H1 (cell line): ENCODE results near the gene CMTM2. TPM values are rescaled to one million over a fixed set of nuclear protein-coding genes. Genes with fewer than 3 reads are reported as not detected.

Source experiments
- ASH2L ChIP-seq: fragments of 200-600, 300-600 bp; sonication (generic); IDR thresholded peaks from one replicate; pipeline ENCODE4 v1.7.1; 2017; ENCODE audit warnings: low read length
- CBX5 ChIP-seq: fragments of 300-800, 300-1000 bp; sonication (generic); IDR thresholded peaks from 2 replicates; pipeline ENCODE4 v1.7.1; 2016; ENCODE audit warnings: antibody characterized with exemption, low read length, low read depth
- CREB1 ChIP-seq: IDR thresholded peaks from 2 replicates; pipeline ENCODE4 v1.6.1; 2012; ENCODE audit warnings: inconsistent platforms
- EGR1 ChIP-seq: IDR thresholded peaks from 2 replicates; pipeline ENCODE4 v1.6.1; 2011; ENCODE audit warnings: low read depth, low read length, borderline replicate concordance
- GABPA ChIP-seq: IDR thresholded peaks from 2 replicates; pipeline ENCODE4 v1.6.1; 2011; ENCODE audit warnings: mild to moderate bottlenecking, low read length, moderate library complexity, borderline replicate concordance; ENCODE audit not compliant: insufficient read depth
- HDAC2 ChIP-seq, 2 experiments: fragments of 300-600 bp in 1 of 2; sonication (generic) in 1 of 2; IDR thresholded peaks; 2 replicates each; pipeline ENCODE4 v1.6.1; 2011 to 2012; ENCODE audit warnings: low read depth in 2 of 2, low read length in 2 of 2, mild to moderate bottlenecking in 2 of 2, moderate library complexity in 2 of 2, borderline replicate concordance in 1 of 2, inconsistent platforms in 1 of 2
- HDAC6 ChIP-seq: IDR thresholded peaks from one replicate; pipeline ENCODE4 v1.7.1; 2012; ENCODE audit warnings: low read depth, mild to moderate bottlenecking, inconsistent platforms, low read length, moderate library complexity
- JUN ChIP-seq: IDR thresholded peaks from 2 replicates; pipeline ENCODE4 v1.6.1; 2011; ENCODE audit warnings: low read depth, mild to moderate bottlenecking, improper control_type of control experiment, low read length
- JUND ChIP-seq: IDR thresholded peaks from 2 replicates; pipeline ENCODE4 v1.6.1; 2011; ENCODE audit warnings: mild to moderate bottlenecking, improper control_type of control experiment, low read length
- KDM5A ChIP-seq: fragments of 200-600 bp; IDR thresholded peaks from 2 replicates; pipeline ENCODE4 v1.7.1; 2012; ENCODE audit warnings: mild to moderate bottlenecking, low read length, inconsistent platforms, mixed read lengths
- NANOG ChIP-seq: IDR thresholded peaks from 2 replicates; pipeline ENCODE4 v1.6.1; 2011; ENCODE audit warnings: low read length, low read depth, mild to moderate bottlenecking, inconsistent platforms; ENCODE audit not compliant: insufficient read depth, poor library complexity, severe bottlenecking
- PHF8 ChIP-seq: fragments of 200-600 bp; sonication (generic); conservative IDR thresholded peaks from 2 replicates; pipeline ENCODE4 v1.7.1; 2012; ENCODE audit warnings: low read depth, mild to moderate bottlenecking, inconsistent platforms, low read length, moderate library complexity
- POU5F1 ChIP-seq: IDR thresholded peaks from 2 replicates; pipeline ENCODE4 v1.6.1; 2011; ENCODE audit warnings: low read depth, mild to moderate bottlenecking, low read length, moderate library complexity
- SIN3A ChIP-seq, 2 experiments: IDR thresholded peaks in 1 of 2; conservative IDR thresholded peaks in 1 of 2; 2 replicates each; pipeline ENCODE4 v1.6.1; 2011 to 2012; ENCODE audit warnings: low read length in 2 of 2, improper control_type of control experiment in 1 of 2, low read depth in 1 of 2, mild to moderate bottlenecking in 1 of 2
- SIX5 ChIP-seq: IDR thresholded peaks from 2 replicates; pipeline ENCODE4 v1.6.1; 2011; ENCODE audit warnings: mild to moderate bottlenecking, low read depth, low read length
- SP1 ChIP-seq: IDR thresholded peaks from 2 replicates; pipeline ENCODE4 v1.6.1; 2011; ENCODE audit warnings: low read depth, low read length
- SUZ12 ChIP-seq: fragments of 200-600 bp; sonication (generic); IDR thresholded peaks from 2 replicates; pipeline ENCODE4 v1.6.1; 2012; ENCODE audit warnings: mild to moderate bottlenecking, inconsistent platforms, low read length, moderate library complexity, mixed read lengths
- TAF7 ChIP-seq: optimal IDR thresholded peaks from 2 replicates; pipeline ENCODE3; 2011; ENCODE audit warnings: low read depth, mild to moderate bottlenecking, inconsistent platforms, low read length, moderate library complexity, borderline replicate concordance
- TBP ChIP-seq: IDR thresholded peaks from 2 replicates; pipeline ENCODE4 v1.6.1; 2011; ENCODE audit warnings: low read depth, low read length, improper control_type of control experiment
- TCF12 ChIP-seq: IDR thresholded peaks from 2 replicates; pipeline ENCODE4 v1.6.1; 2011; ENCODE audit warnings: low read depth, mild to moderate bottlenecking, low read length
- YY1 ChIP-seq: IDR thresholded peaks from 2 replicates; pipeline ENCODE4 v1.6.1; 2011; ENCODE audit warnings: low read depth, mild to moderate bottlenecking, low read length
- polyA plus RNA-seq, 7 experiments: library from polyadenylated mRNA; depleted of rRNA in 3 of 7; stranded (reverse) in 5 of 7; unstranded in 2 of 7; fragments of >200 nt in 5 of 7; fragments of 200-250 nt in 2 of 7; gene quantifications; 1 replicate in 5 of 7; 2 replicates in 1 of 7; 4 replicates in 1 of 7; pipeline versions ENCODE4 v1.2.1 to v1.2.3, GENCODE V29; 2011 to 2013; ENCODE audit warnings: missing spikeins in 2 of 7, mixed read lengths in 2 of 7
- total RNA-seq: library from RNA; stranded (reverse); fragmentation: NEBNext Ultra II Directional; extraction: Animal tissue kit (Norgen Biotek cat#: 25700); gene quantifications from 2 replicates; pipeline ENCODE4 v1.2.1, GENCODE V29; 2021
- TF ChIP-seq, protein P1 (sequence below): IDR thresholded peaks from 2 replicates; pipeline ENCODE4 v1.6.1; 2011; ENCODE audit warnings: low read depth, mild to moderate bottlenecking, low read length; ENCODE audit not compliant: insufficient read depth
- TF ChIP-seq, protein P2 (sequence below): IDR thresholded peaks from 2 replicates; pipeline ENCODE4 v1.6.1; 2012; ENCODE audit warnings: inconsistent platforms

CMTM2 gene
- total and polyA plus RNA-seq, 2 of the 8 experiments (the other 6 are each of a cell fraction or from before 2014, with no cell fraction given), result not detected

DNA sequence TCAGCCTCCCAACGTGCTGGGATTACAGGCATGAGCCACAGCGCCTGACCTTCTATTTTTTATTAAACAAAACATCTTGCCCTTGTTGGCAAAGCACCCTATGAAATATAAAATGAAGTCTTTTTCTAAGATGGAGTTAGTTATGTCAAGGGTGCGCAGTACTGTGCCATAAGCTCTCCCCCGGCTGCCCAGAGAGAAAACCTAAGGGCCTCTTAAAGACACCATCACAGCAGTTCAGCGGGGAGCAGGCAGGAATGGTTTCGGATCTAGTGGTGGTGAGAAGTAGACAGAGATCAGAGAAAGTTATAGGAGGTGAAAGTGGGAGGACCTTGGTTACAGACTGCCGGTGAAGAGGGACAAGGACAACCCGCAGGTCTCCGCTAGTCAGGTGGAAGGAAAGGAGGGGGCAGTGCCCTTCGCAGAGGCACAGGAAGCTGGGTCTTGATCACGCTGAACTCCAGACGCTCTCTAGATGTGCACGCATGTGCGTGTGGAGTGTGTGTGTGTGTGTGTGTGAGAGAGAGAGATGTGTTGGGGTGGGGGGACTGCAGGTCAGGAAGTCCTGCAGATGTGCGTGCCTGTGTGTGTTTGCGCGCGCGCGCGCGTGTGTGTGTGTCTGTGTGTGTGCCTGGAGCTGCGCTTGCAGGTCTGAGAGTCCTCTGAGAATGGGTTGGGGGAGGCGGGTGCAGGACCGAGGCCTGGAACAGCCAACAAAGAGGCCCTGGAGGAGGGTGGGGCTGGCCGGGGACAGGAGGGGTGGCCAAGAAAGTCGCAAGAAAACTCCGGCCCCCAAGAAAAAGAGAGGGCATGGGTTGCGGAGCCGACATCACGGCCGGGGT is 24.5 kb downstream of the CMTM2 start (continued):
- TF ChIP-seq KDM5A (no peak), PHF8 (no peak), SUZ12 (no peak; the same call in 1 of the 2 replicates), TBP (peak; percentile 11; the same call in 1 of the 2 replicates), HDAC2 (IDR thresholded peaks at IDR 0.05; ENCODE audit: borderline replicate concordance in 1 of 2, low read depth in 2 of 2, low read length in 2 of 2) (0 out of 4 replicates have a peak, but pooled peaks have one; percentile 21 to 54), TCF12 (no peak), JUND (no peak), SIX5 (no peak), YY1 (no peak), SP1 (no peak), NANOG (no peak), GABPA (no peak), POU5F1 (no peak), CREB1 (no peak), TAF7 (peak; percentile 45), ASH2L (peak; percentile 22), HDAC6 (no peak), EGR1 (no peak), SIN3A (conservative IDR thresholded peaks at IDR 0.05 in 1 of 2, IDR thresholded peaks at IDR 0.05 in 1 of 2; ENCODE audit: low read depth in 1 of 2, low read length in 2 of 2) (no peak), CBX5 (no peak), JUN (no peak)
- TF ChIP-seq, protein P1, sequence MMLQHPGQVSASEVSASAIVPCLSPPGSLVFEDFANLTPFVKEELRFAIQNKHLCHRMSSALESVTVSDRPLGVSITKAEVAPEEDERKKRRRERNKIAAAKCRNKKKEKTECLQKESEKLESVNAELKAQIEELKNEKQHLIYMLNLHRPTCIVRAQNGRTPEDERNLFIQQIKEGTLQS, result no peak
- TF ChIP-seq, protein P2, sequence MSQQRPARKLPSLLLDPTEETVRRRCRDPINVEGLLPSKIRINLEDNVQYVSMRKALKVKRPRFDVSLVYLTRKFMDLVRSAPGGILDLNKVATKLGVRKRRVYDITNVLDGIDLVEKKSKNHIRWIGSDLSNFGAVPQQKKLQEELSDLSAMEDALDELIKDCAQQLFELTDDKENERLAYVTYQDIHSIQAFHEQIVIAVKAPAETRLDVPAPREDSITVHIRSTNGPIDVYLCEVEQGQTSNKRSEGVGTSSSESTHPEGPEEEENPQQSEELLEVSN, result no peak
